HG02642 (cell line): Measurements from ENCODE around the gene MARK3.
"Not testable (repeated sequence)": the region's sequence is repeated elsewhere in the genome, so short reads cannot be mapped to it uniquely, and the experiment has no call there.

ENCODE experiments used
- ATAC-seq: cut with Tn5 transposase; IDR thresholded peaks from one replicate; pipeline ENCODE4 v1.9.1; 2021; ENCODE audit warnings: mild to moderate bottlenecking; ENCODE audit not compliant: unreplicated experiment, poor library complexity

MARK3 gene

DNA sequence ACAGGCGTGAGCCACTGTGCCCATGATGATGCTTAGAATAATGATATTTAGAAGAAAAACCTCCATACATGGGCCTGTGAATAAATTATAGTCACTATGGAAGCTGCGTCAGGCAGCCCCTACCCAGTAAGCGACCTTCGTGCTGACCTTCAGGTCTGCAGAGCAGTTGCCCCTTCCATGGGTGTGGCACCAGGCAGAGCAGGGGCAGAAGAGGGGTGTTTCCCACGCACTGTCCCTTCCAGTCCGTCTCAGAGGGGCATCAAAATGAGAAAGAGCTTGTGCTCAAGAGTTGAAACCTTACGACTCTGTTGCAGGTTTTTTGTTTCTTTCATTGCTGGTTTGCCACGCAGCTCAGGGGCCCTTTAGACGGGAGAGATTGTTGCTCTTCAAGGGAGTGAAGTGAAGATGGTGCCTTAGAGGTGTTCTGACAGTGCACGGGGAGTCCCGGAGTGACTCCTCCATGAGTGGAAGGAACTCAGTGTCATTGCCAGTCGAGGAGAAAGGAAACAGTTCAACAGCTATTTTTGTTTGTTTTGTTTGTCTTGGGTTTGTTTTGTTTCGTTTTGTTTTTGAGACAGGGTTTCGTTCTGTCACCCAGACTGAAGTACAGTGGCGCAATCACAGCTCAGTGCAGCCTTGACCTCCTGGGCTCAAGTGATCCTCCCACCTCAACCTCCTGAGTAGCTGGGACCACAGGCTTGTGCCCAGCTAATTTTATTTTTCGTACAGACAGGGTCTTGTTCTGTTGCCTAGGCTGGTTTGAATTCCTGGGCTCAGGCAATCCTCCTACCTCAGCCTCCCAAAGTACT, 123.5 kb downstream of the MARK3 start:
- no peak for ATAC-seq

- ATAC-seq, result no peak
These were observed 124.9 kb downstream of the MARK3 start for GRCh38 chr14:103509864-103510723.

GRCh38 chr14:103510724-103511693, 125.8 kb downstream of the MARK3 start:
- ATAC-seq, result no peak

- ATAC-seq, result not testable (repeated sequence)
These were observed 127.0 kb downstream of the MARK3 start for GRCh38 chr14:103512180-103512579.

- no peak for ATAC-seq
These were observed 127.7 kb downstream of the MARK3 start for GRCh38 chr14:103512701-103513611.

DNA sequence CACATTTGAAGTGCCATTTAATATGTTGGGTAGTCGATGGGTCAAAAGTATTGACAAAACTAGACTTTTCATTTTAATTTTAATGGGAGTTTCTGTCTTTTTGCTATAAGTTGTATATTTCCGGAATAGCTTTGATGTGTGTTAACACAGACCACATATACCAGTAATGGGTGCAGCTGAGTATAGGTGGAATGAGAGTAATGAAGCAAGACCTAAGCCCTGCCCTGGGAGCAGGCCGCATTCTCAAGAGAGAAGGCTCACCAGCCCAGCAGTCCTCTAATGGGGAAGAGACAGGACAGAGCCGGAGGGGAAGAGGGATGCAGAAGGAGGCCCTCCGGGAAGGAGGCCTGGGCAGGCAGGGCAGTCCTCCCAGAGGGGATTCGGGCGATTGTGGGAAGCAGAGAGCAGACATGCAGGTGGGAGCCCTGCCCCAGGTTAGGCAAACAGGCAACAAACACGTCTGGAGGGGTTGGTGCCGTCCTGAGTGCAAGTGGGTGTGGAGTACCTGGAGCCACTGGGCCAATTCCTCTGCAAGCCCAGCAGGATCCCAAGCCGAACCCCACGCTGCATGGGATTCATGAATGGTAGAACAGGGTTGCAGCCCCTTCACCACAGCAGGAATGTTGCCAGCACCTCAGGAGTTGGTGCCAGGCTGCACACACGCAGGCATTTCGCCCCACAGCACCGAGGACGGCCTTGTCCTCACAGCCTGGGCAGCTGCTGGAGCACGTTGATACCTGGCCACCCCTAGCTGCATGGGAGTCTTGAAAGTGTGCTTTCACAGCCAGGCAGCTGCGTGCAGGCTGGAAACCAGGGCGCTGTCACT, 129.6 kb downstream of the MARK3 start:
- ATAC-seq, result no peak

GRCh38 chr14:103516426-103517173, 131.4 kb downstream of the MARK3 start:
- no peak for ATAC-seq

- no peak for ATAC-seq
These were observed 132.0 kb downstream of the MARK3 start for GRCh38 chr14:103517174-103517566.

DNA sequence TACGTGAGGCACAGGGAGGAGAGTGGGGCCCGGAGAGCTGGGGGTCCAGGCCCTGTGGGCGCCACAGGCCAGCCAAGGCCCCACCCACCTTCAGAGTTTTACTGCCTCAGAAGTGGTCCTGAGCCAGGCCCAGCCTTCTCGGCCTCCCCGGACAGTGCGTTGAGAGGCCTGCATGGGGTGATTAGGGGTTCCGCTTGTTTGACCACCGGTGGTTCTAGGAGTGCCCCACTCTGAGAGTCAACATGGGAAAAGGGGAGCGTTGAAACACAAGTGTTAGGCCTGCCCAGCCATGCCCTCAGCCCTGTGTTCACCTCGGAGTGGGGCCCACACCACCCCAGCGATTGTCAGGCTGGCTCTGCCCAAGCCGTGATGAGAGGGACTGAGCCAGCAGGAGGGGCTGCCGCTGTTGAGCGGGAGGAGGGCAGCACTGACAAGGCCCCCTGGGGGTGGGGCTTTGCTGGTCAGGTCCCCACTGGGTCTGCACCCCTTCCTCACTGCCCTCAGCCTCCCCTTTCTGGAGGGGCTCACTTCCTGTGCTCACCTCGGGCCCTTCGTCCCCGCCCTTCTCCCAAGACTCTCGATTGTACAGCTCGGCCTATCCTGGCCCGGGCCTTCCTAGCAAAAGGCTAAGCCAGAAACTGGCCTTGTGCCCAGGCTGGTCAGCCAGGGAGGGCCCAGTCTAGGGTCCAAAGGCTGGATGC, 132.7 kb downstream of the MARK3 start:
- ATAC-seq, result no peak

- ATAC-seq, result no peak
These were observed 133.3 kb downstream of the MARK3 start for GRCh38 chr14:103518422-103519042.

- no peak for ATAC-seq
These were observed 134.0 kb downstream of the MARK3 start for GRCh38 chr14:103519043-103519836.

- no peak for ATAC-seq
These were observed 134.6 kb downstream of the MARK3 start for GRCh38 chr14:103519837-103520212.

- peak; percentile 4 for ATAC-seq
These were observed 135.0 kb downstream of the MARK3 start for GRCh38 chr14:103520269-103520656.

DNA sequence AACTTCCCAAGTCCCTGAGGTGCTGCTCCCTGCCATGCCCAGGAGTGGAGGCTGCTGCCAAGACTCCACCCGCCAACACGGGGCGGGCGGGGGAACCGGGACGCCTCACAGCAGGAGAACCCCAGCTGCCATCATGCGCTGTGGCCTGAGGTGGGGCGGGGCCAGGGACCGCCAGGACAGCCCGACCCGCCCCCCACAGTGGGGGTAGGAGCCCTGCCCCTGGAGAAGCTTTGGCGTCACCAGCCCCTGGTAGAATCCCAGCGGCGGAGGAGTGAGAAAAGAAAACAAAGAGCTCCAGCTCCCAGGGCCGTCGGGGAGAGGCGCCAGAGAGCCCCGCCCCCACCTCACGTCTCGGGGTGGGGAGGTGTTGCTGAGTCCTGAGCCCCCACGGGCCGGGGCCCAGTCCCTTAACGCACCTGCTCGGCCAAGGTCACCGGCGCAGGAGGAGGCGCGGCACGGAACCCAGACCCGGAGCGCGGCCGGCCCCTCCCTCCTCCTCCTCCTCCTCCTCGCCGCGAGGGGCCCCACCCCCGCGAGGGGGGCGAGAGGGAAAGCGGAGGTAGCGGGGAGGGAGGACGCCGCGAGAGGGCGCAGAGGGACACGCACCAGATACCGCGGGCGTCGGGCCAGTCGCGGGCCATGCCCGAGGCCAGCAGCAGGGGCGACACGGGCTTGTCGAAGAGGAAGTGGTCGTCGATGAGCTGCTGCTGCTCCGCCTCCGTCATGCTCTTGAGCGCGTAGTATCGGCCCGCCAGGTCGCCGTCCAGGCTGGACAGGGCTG, 135.6 kb downstream of the MARK3 start:
- peak; percentile 39 for ATAC-seq

DNA sequence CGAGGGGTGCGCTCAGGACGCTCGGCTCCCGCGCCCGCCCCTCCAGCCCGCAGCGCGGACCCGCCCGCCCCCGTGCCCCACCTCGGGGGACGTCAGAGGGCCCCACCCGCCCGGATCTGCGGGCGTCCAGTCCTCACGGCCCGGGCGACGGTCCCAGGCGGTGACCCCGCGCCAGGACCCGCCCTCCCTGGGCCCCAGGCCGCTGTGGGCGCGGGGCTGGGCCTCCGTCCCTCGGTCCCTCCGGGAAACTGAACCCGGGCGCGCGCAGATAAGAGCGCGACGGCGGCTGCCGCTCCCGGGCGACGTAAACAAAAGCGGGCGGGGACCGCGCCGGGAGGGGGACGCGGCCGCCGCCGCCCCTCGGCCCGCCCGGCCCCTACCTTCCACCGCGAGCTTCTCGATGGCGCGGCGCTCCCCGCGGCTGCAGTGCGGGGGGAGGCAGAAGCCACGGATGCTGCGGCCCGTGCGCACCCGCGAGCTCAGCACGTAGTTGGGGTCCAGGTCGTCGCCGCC, 136.3 kb downstream of the MARK3 start:
- no peak for ATAC-seq
